SK-N-SH treated with all-trans-retinoic acid at 6 μM for 48 hours (cell line): ENCODE results near the gene STEAP4.

Source experiments
- ARNTL ChIP-seq: fragments of 450-650 bp; formaldehyde crosslinking; IDR thresholded peaks from 2 replicates; pipeline ENCODE4 v1.5.0; 2020; ENCODE audit warnings: low read depth, mild to moderate bottlenecking, moderate library complexity, borderline replicate concordance
- CREB5 ChIP-seq: fragments of 250-450 bp; sonication (Bioruptor Pico); IDR thresholded peaks from 2 replicates; pipeline ENCODE4 v1.5.1; 2020; ENCODE audit warnings: low read depth, mild to moderate bottlenecking, moderate library complexity
- CSDC2 ChIP-seq: fragments of 250-450 bp; sonication (Bioruptor Pico); IDR thresholded peaks from 2 replicates; pipeline ENCODE4 v1.5.0; 2020; ENCODE audit warnings: mild to moderate bottlenecking, moderate library complexity
- ESRRG ChIP-seq: fragments of 250-450 bp; sonication (Bioruptor Pico); IDR thresholded peaks from 2 replicates; pipeline ENCODE4 v1.6.1; 2021; ENCODE audit warnings: mild to moderate bottlenecking
- GLIS3 ChIP-seq: fragments of 250-450 bp; sonication (Bioruptor Pico); IDR thresholded peaks from 2 replicates; pipeline ENCODE4 v1.5.0; 2020; ENCODE audit warnings: mild to moderate bottlenecking, moderate library complexity
- PATZ1 ChIP-seq: fragments of 250-450 bp; sonication (Bioruptor Pico); IDR thresholded peaks from 2 replicates; pipeline ENCODE4 v1.8.0; 2020; ENCODE audit warnings: mild to moderate bottlenecking, moderate library complexity, borderline replicate concordance
- POU6F1 ChIP-seq: fragments of 250-450 bp; sonication (Bioruptor Pico); IDR thresholded peaks from 2 replicates; pipeline ENCODE4 v1.8.0; 2021; ENCODE audit warnings: low read depth, mild to moderate bottlenecking, moderate library complexity, borderline replicate concordance
- PPARA ChIP-seq: fragments of 250-450 bp; sonication (Bioruptor Pico); IDR thresholded peaks from 2 replicates; pipeline ENCODE4 v1.5.0; 2020; ENCODE audit warnings: mild to moderate bottlenecking, borderline replicate concordance
- RARB ChIP-seq: fragments of 250-450 bp; sonication (Bioruptor Pico); IDR thresholded peaks from 2 replicates; pipeline ENCODE4 v1.8.0; 2021; ENCODE audit warnings: mild to moderate bottlenecking, moderate library complexity
- TOX ChIP-seq: fragments of 250-450 bp; sonication (Bioruptor Pico); IDR thresholded peaks from 2 replicates; pipeline ENCODE4 v1.8.0; 2021; ENCODE audit warnings: mild to moderate bottlenecking, moderate library complexity, borderline replicate concordance
- ZFP3 ChIP-seq: fragments of 250-450 bp; sonication (Bioruptor Pico); IDR thresholded peaks from 2 replicates; pipeline ENCODE4 v1.5.0; 2020; ENCODE audit warnings: mild to moderate bottlenecking, moderate library complexity
- ZFP30 ChIP-seq: fragments of 450-650 bp; formaldehyde crosslinking; IDR thresholded peaks from 2 replicates; pipeline ENCODE4 v1.5.0; 2022; ENCODE audit warnings: mild to moderate bottlenecking, moderate library complexity
- ZNF70 ChIP-seq: fragments of 450-650 bp; formaldehyde crosslinking; IDR thresholded peaks from 2 replicates; pipeline ENCODE4 v1.5.0; 2020; ENCODE audit warnings: mild to moderate bottlenecking, moderate library complexity
- ZNF8 ChIP-seq: fragments of 450-650 bp; formaldehyde crosslinking; IDR thresholded peaks from 2 replicates; pipeline ENCODE4 v1.5.0; 2020; ENCODE audit warnings: mild to moderate bottlenecking, moderate library complexity

- TF ChIP-seq RARB (CRISPR knock-in tag): no peak
- no peak for TF ChIP-seq PATZ1 (CRISPR knock-in tag)
- no peak for TF ChIP-seq ESRRG
- no peak for TF ChIP-seq ZFP30 (CRISPR knock-in tag)
- TF ChIP-seq GLIS3 (CRISPR knock-in tag): no peak
- TF ChIP-seq ZNF70 (CRISPR knock-in tag): no peak
- no peak for TF ChIP-seq PPARA (CRISPR knock-in tag)
- no peak for TF ChIP-seq ZFP3
- no peak for TF ChIP-seq ZNF8 (CRISPR knock-in tag)
- no peak for TF ChIP-seq TOX (CRISPR knock-in tag)
- no peak for TF ChIP-seq CREB5 (CRISPR knock-in tag)
- TF ChIP-seq POU6F1: no peak
- no peak for TF ChIP-seq CSDC2 (CRISPR knock-in tag)
- TF ChIP-seq ARNTL (CRISPR knock-in tag): no peak
Measured at GRCh38 chr7:88233828-88234227, 72.9 kb downstream of the STEAP4 start.
